ENCODE measurements around the gene CPT2. TPM values are rescaled to one million over a fixed set of nuclear protein-coding genes. Genes with fewer than 3 reads are reported as not detected.

Gene CPT2
- total and polyA plus RNA-seq, 2 of the 13 experiments (the other 11 are each of a cell fraction or from before 2014, with no cell fraction given), result 12.6 to 14.6 TPM

DNA sequence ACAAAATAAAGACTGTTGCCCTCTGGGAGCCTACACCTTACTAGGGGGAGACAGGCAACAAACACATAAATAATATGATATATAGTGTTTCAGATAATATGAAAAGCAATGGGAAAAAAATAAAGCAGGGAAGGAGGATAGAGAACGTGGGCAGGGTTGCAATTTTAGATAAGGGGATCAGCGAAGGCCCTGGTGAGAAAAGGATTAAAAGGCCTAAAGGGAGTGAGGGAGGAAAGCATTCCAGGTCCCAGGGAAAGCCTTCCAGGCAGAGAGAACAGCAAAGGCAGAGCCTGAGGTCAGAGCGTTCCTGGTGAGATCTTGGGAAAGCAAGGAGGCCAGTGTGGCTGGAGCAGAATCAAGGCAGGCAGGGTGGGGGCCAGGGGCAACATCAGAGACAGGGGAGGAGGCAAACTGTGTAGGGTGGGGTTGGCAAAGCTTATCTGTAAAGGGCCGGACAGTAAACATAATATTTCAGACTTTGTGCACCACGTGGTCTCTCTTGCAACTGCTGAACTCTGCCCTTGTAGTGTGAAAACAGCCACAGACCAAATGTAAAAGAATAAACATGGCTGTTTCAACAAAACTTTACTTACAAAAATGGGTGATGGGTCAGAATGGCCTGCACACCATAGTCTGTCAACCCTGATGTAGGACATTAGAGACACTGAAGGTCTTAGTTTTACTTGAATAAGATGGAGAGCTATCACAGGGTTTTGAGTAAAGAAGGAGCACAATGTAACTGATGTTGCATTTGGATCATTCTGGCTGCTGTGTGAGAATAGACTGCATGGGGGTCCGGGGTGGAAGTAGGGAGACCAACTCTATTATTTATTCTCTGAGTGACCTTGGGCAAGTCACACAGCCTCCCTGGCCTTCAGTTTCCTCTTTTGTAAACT, 13.3 kb upstream of the CPT2 start (continued):
- TF ChIP-seq, protein P1, sequence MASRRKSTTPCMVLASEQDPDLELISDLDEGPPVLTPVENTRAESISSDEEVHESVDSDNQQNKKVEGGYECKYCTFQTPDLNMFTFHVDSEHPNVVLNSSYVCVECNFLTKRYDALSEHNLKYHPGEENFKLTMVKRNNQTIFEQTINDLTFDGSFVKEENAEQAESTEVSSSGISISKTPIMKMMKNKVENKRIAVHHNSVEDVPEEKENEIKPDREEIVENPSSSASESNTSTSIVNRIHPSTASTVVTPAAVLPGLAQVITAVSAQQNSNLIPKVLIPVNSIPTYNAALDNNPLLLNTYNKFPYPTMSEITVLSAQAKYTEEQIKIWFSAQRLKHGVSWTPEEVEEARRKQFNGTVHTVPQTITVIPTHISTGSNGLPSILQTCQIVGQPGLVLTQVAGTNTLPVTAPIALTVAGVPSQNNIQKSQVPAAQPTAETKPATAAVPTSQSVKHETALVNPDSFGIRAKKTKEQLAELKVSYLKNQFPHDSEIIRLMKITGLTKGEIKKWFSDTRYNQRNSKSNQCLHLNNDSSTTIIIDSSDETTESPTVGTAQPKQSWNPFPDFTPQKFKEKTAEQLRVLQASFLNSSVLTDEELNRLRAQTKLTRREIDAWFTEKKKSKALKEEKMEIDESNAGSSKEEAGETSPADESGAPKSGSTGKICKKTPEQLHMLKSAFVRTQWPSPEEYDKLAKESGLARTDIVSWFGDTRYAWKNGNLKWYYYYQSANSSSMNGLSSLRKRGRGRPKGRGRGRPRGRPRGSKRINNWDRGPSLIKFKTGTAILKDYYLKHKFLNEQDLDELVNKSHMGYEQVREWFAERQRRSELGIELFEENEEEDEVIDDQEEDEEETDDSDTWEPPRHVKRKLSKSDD (CRISPR knock-in tag; IDR thresholded peaks at IDR 0.05; ENCODE audit: low read depth), result peak; percentile 49; the same call in 1 of the 2 replicates
- TF ChIP-seq ARNTL (CRISPR knock-in tag; IDR thresholded peaks at IDR 0.05) (peak; percentile 86; the same call in 1 of the 2 replicates), TAF1 (CRISPR knock-in tag; IDR thresholded peaks at IDR 0.05) (no peak; the same call in 1 of the 2 replicates), ZNF589 (CRISPR knock-in tag; conservative IDR thresholded peaks at IDR 0.05) (0 out of 2 replicates have a peak, but pooled peaks have one; percentile 28), ZNF878 (CRISPR knock-in tag; IDR thresholded peaks at IDR 0.05) (peak; percentile 83; the same call in 1 of the 2 replicates), MTA1 (CRISPR knock-in tag; IDR thresholded peaks at IDR 0.05; ENCODE audit: borderline replicate concordance) (peak; percentile 31; the same call in 1 of the 2 replicates), ZNF790 (CRISPR knock-in tag; IDR thresholded peaks at IDR 0.05; ENCODE audit: borderline replicate concordance) (peak; percentile 51; the same call in 1 of the 2 replicates), BRCA1 (CRISPR knock-in tag; IDR thresholded peaks at IDR 0.05) (peak; percentile 59; the same call in 1 of the 2 replicates), KLF11 (CRISPR knock-in tag; IDR thresholded peaks at IDR 0.05) (no peak), TRIM24 (CRISPR knock-in tag; IDR thresholded peaks at IDR 0.05) (no peak), HDAC1 (CRISPR knock-in tag; IDR thresholded peaks at IDR 0.05) (peak; percentile 47; the same call in 1 of the 2 replicates), TCF7 (IDR thresholded peaks at IDR 0.05; ENCODE audit: low read depth) (peak; percentile 84)
- TF ChIP-seq, protein P2, sequence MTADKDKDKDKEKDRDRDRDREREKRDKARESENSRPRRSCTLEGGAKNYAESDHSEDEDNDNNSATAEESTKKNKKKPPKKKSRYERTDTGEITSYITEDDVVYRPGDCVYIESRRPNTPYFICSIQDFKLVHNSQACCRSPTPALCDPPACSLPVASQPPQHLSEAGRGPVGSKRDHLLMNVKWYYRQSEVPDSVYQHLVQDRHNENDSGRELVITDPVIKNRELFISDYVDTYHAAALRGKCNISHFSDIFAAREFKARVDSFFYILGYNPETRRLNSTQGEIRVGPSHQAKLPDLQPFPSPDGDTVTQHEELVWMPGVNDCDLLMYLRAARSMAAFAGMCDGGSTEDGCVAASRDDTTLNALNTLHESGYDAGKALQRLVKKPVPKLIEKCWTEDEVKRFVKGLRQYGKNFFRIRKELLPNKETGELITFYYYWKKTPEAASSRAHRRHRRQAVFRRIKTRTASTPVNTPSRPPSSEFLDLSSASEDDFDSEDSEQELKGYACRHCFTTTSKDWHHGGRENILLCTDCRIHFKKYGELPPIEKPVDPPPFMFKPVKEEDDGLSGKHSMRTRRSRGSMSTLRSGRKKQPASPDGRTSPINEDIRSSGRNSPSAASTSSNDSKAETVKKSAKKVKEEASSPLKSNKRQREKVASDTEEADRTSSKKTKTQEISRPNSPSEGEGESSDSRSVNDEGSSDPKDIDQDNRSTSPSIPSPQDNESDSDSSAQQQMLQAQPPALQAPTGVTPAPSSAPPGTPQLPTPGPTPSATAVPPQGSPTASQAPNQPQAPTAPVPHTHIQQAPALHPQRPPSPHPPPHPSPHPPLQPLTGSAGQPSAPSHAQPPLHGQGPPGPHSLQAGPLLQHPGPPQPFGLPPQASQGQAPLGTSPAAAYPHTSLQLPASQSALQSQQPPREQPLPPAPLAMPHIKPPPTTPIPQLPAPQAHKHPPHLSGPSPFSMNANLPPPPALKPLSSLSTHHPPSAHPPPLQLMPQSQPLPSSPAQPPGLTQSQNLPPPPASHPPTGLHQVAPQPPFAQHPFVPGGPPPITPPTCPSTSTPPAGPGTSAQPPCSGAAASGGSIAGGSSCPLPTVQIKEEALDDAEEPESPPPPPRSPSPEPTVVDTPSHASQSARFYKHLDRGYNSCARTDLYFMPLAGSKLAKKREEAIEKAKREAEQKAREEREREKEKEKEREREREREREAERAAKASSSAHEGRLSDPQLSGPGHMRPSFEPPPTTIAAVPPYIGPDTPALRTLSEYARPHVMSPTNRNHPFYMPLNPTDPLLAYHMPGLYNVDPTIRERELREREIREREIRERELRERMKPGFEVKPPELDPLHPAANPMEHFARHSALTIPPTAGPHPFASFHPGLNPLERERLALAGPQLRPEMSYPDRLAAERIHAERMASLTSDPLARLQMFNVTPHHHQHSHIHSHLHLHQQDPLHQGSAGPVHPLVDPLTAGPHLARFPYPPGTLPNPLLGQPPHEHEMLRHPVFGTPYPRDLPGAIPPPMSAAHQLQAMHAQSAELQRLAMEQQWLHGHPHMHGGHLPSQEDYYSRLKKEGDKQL (CRISPR knock-in tag; IDR thresholded peaks at IDR 0.05; ENCODE audit: low read depth), result peak; percentile 92
- TF ChIP-seq, protein P3, sequence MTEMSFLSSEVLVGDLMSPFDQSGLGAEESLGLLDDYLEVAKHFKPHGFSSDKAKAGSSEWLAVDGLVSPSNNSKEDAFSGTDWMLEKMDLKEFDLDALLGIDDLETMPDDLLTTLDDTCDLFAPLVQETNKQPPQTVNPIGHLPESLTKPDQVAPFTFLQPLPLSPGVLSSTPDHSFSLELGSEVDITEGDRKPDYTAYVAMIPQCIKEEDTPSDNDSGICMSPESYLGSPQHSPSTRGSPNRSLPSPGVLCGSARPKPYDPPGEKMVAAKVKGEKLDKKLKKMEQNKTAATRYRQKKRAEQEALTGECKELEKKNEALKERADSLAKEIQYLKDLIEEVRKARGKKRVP (CRISPR knock-in tag; IDR thresholded peaks at IDR 0.05), result peak in 1 of 2 experiments; percentile 85; a peak in 2 of 4 replicates
- TF ChIP-seq, protein P4, sequence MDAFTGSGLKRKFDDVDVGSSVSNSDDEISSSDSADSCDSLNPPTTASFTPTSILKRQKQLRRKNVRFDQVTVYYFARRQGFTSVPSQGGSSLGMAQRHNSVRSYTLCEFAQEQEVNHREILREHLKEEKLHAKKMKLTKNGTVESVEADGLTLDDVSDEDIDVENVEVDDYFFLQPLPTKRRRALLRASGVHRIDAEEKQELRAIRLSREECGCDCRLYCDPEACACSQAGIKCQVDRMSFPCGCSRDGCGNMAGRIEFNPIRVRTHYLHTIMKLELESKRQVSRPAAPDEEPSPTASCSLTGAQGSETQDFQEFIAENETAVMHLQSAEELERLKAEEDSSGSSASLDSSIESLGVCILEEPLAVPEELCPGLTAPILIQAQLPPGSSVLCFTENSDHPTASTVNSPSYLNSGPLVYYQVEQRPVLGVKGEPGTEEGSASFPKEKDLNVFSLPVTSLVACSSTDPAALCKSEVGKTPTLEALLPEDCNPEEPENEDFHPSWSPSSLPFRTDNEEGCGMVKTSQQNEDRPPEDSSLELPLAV (CRISPR knock-in tag; conservative IDR thresholded peaks at IDR 0.05; ENCODE audit: low read depth), result no peak
